ENCODE measurements around the gene SLC25A44. TPM values are rescaled to one million over a fixed set of nuclear protein-coding genes. Genes with fewer than 3 reads are reported as not detected.
A peak's percentile ranks its signal among the peaks of the same experiment; 100 is the strongest.
"Not testable (repeated sequence)": the region's sequence is repeated elsewhere in the genome, so short reads cannot be mapped to it uniquely, and the experiment has no call there.

Gene SLC25A44
- total RNA-seq, 1 experiment from 2014 or later = 29.3 TPM

DNA sequence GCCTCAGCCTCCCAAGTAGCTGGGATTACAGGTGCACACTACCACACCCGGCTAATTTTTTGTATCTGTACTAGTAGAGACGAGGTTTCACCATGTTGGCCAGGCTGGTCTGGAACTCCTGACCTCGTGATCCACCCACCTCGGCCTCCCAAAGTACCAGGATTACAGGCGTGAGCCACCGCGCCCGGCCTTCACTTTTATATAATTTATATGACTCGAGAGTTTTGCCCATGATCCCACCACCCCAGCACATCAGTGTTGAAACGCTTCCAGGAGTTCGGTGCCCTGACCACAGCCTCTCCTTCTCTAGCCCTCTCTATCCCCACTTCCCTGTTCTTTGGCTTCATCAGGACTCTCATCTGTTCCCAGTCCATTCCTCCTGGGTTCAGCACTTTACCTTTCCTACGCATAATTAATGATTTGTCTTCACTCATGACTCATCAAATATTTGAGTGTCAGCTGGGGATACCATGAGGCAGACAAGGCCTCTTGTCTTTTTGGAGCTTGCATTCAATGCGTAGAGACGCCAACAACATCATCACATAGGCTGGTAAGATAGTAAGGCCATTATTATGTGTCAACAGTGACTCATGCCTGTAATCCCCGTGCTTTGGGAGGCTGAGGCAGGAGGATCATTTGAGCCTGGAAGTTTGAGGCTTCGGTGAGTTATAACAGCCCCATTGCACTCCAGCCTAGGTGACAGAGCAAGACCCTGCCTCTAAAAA is 20.3 kb downstream of the SLC25A44 start:
- TF ChIP-seq, protein P1, sequence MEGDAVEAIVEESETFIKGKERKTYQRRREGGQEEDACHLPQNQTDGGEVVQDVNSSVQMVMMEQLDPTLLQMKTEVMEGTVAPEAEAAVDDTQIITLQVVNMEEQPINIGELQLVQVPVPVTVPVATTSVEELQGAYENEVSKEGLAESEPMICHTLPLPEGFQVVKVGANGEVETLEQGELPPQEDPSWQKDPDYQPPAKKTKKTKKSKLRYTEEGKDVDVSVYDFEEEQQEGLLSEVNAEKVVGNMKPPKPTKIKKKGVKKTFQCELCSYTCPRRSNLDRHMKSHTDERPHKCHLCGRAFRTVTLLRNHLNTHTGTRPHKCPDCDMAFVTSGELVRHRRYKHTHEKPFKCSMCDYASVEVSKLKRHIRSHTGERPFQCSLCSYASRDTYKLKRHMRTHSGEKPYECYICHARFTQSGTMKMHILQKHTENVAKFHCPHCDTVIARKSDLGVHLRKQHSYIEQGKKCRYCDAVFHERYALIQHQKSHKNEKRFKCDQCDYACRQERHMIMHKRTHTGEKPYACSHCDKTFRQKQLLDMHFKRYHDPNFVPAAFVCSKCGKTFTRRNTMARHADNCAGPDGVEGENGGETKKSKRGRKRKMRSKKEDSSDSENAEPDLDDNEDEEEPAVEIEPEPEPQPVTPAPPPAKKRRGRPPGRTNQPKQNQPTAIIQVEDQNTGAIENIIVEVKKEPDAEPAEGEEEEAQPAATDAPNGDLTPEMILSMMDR (IDR thresholded peaks at IDR 0.05; ENCODE audit: insufficient read depth in 1 of 2, low read depth in 1 of 2, low read length in 1 of 2, severe bottlenecking in 1 of 2, unreplicated experiment in 1 of 2) = no peak
- Histone ChIP-seq H3K9me3 (no peaks in the 10 kb centered on the region), H3K36me3 (ENCODE audit: control insufficient read depth, insufficient read depth, low read length) (peaks cover 1% of the 10 kb centered on the region), H3K27me3 (replicated peaks; ENCODE audit: control insufficient read depth, insufficient read depth, low read length) (no peaks in the 10 kb centered on the region), H3K4me3 (ENCODE audit: low read depth, low read length) (peak overlapping the region; percentile 90), H3K4me1 (peaks cover 12% of the 10 kb centered on the region)
- Mint-ChIP-seq H3K9me3 (ENCODE audit: unreplicated experiment) (no peaks in the 10 kb centered on the region), H3K27me3 (ENCODE audit: insufficient read depth, unreplicated experiment) (no peaks in the 10 kb centered on the region), H3K4me3 (ENCODE audit: unreplicated experiment) (peak overlapping the region; percentile 96), H3K36me3 (ENCODE audit: insufficient read depth, unreplicated experiment) (peaks cover 31% of the 10 kb centered on the region), H3K27ac (ENCODE audit: unreplicated experiment) (peak overlapping the region; percentile 98), H3K4me1 (ENCODE audit: low read depth, unreplicated experiment) (peaks cover 16% of the 10 kb centered on the region)
- ChIA-PET POLR2A (interaction anchor here (1.0 to 2.4 kb wide), 2 partner anchors 11 to 20 kb away, joined by 3 to 24 read pairs; partner anchors contain the start of gene SLC25A44), CTCF (interaction anchor here (0.7 to 2.5 kb wide), 2 partner anchors 11 to 53 kb away, joined by 3 to 37 read pairs; no protein-coding TSS in a partner anchor)
- intact Hi-C loops (cut with micrococcal nuclease; ENCODE audit: unreplicated experiment) = loop anchor here (5.0 kb wide), 1 partner anchor 67 kb away; no protein-coding TSS in a partner anchor
- no peak for DNase-seq
- BruUV-seq (replicated peaks) = no TSS peak

DNA sequence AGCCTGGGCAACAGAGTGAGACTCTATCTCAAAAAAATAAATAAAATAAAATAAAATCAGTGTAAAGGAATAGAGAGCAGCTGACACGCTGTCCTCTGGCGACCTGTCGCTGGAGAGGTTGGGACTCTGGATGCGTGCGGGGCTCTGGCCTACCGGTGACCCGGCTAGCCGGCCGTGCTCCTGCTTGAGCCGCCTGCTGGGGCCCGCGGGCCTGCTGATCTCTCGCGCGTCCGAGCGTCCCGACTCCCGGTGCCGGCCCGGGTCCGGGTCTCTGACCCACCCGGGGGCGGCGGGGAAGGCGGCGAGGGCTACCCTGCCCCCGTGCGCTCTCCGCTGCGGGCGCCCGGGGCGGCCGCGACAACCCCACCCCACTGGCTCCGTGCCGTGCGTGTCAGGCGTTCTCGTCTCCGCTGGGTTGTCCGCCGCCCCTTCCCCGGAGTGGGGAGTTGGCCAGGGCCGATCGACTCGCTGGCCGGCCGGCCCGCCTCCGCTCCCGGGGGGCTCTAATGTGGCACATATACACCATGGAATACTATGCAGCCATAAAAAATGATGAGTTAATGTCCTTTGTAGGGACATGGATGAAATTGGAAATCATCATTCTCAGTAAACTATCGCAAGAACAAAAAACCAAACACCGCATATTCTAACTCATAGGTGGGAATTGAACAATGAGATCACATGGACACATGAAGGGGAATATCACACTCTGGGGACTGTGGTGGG is 22.6 kb downstream of the SLC25A44 start:
- DNase-seq; H3K27me3 ChIP-seq (replicated peaks; ENCODE audit: control insufficient read depth, insufficient read depth, low read length); POLR2A ChIA-PET; H3K4me3 Mint-ChIP-seq (ENCODE audit: unreplicated experiment); CTCF ChIA-PET; H3K9me3 ChIP-seq; H3K27me3 Mint-ChIP-seq (ENCODE audit: insufficient read depth, unreplicated experiment); H3K9me3 Mint-ChIP-seq (ENCODE audit: unreplicated experiment); H3K4me3 ChIP-seq (ENCODE audit: low read depth, low read length); H3K36me3 ChIP-seq (ENCODE audit: control insufficient read depth, insufficient read depth, low read length); intact Hi-C loops (cut with micrococcal nuclease; ENCODE audit: unreplicated experiment); H3K27ac Mint-ChIP-seq (ENCODE audit: unreplicated experiment); BruUV-seq (replicated peaks): not testable (repeated sequence)
- peaks cover 22% of the 10 kb centered on the region for H3K4me1 Mint-ChIP-seq (ENCODE audit: low read depth, unreplicated experiment)
- peaks cover 12% of the 10 kb centered on the region for H3K4me1 ChIP-seq
- H3K36me3 Mint-ChIP-seq (ENCODE audit: insufficient read depth, unreplicated experiment) = peaks cover 36% of the 10 kb centered on the region

DNA sequence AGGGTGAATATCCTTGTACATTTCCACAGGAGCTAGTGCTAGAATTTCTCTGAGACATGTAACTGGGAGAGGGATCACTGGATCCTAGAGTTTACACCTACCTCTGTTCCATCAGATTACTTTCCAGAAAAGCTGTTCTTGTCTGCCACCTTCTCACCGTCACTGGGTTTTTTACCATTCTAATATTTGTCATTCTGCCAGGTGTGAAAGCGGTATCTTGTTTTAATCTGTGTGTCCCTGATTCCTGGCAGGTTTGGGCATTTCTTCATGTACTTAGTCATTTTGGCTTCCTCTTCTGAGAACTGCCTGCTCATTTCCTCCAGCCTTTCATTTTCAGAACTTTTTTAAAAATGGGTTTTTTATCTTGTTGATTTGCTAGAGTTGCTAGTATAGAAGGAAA is 24.0 kb downstream of the SLC25A44 start:
- no peak for DNase-seq
- no TSS peak for BruUV-seq (replicated peaks)
- Mint-ChIP-seq H3K27ac (ENCODE audit: unreplicated experiment) (no peak overlapping the region), H3K36me3 (ENCODE audit: insufficient read depth, unreplicated experiment) (peaks cover 29% of the 10 kb centered on the region), H3K4me3 (ENCODE audit: unreplicated experiment) (no peak overlapping the region), H3K4me1 (ENCODE audit: low read depth, unreplicated experiment) (peaks cover 13% of the 10 kb centered on the region), H3K9me3 (ENCODE audit: unreplicated experiment) (no peaks in the 10 kb centered on the region), H3K27me3 (ENCODE audit: insufficient read depth, unreplicated experiment) (no peaks in the 10 kb centered on the region)
- H3K4me1 ChIP-seq = peaks cover 7% of the 10 kb centered on the region
- H3K36me3 ChIP-seq (ENCODE audit: control insufficient read depth, insufficient read depth, low read length) = no peaks in the 10 kb centered on the region; the same call in 1 of the 2 replicates
- no peaks in the 10 kb centered on the region for H3K9me3 ChIP-seq
- TF ChIP-seq, protein P1 (IDR thresholded peaks at IDR 0.05; ENCODE audit: insufficient read depth in 1 of 2, low read depth in 1 of 2, low read length in 1 of 2, severe bottlenecking in 1 of 2, unreplicated experiment in 1 of 2) = no peak
- ChIA-PET POLR2A (interaction anchor here (0.7 kb wide), 1 partner anchor 63 kb away, joined by 3 read pairs; no protein-coding TSS in a partner anchor), CTCF (interaction anchor here (1.2 kb wide), 1 partner anchor 24 kb away, joined by 3 read pairs; no protein-coding TSS in a partner anchor)
- no peak overlapping the region for H3K4me3 ChIP-seq (ENCODE audit: low read depth, low read length)
- intact Hi-C loops (cut with micrococcal nuclease; ENCODE audit: unreplicated experiment) = no loop called here
- H3K27me3 ChIP-seq (replicated peaks; ENCODE audit: control insufficient read depth, insufficient read depth, low read length) = no peaks in the 10 kb centered on the region
